ENCODE data around the gene CD244. TPM values are rescaled to one million over a fixed set of nuclear protein-coding genes. Genes with fewer than 3 reads are reported as not detected.

Gene CD244
- total RNA-seq, 2 experiments from 2014 or later, result not detected

DNA sequence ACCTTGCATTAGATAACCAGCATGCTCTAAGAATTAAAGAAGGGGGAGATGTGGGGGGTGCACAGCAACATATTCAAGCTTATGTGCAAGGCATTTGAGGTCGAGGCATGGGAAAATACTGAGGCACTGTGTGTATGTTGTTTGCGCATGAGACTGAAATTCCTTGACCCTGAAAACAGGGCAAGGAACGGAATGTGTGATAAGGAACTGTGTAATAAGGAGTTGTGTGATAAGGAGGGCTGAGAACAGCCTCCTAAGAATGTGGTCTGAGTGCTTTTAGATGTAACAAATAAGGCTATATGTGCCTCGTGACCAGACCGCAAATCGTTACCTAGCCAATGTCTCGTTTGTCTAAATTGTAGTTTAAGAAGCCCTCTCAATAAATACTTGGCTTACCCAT lies 48.8 kb upstream of the CD244 start:
- H3K27ac ChIP-seq (ENCODE audit: low read depth, low read length, poor library complexity, severe bottlenecking), result no peak overlapping the region
- no peaks in the 10 kb centered on the region for H3K9me2 ChIP-seq (ENCODE audit: insufficient read depth, low read length)
- BruUV-seq (replicated peaks), result no TSS peak
- no peaks in the 10 kb centered on the region for H3K36me3 ChIP-seq (ENCODE audit: insufficient read depth, low read length)
- H3K9me3 ChIP-seq (ENCODE audit: low read length), result no peaks in the 10 kb centered on the region
- no peaks in the 10 kb centered on the region for H3K4me1 ChIP-seq (ENCODE audit: insufficient read depth, low read length, poor library complexity, severe bottlenecking)
- H3K4me3 ChIP-seq (ENCODE audit: low read depth, low read length, poor library complexity, severe bottlenecking), result no peak overlapping the region
- TF ChIP-seq, protein P1, sequence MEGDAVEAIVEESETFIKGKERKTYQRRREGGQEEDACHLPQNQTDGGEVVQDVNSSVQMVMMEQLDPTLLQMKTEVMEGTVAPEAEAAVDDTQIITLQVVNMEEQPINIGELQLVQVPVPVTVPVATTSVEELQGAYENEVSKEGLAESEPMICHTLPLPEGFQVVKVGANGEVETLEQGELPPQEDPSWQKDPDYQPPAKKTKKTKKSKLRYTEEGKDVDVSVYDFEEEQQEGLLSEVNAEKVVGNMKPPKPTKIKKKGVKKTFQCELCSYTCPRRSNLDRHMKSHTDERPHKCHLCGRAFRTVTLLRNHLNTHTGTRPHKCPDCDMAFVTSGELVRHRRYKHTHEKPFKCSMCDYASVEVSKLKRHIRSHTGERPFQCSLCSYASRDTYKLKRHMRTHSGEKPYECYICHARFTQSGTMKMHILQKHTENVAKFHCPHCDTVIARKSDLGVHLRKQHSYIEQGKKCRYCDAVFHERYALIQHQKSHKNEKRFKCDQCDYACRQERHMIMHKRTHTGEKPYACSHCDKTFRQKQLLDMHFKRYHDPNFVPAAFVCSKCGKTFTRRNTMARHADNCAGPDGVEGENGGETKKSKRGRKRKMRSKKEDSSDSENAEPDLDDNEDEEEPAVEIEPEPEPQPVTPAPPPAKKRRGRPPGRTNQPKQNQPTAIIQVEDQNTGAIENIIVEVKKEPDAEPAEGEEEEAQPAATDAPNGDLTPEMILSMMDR (conservative IDR thresholded peaks at IDR 0.05; ENCODE audit: low read length), result no peak
- no peak for TF ChIP-seq EZH2phosphoT487 (IDR thresholded peaks at IDR 0.05; ENCODE audit: borderline replicate concordance, low read depth, low read length)
- POLR2A ChIA-PET, result interaction anchor here (0.6 kb wide), 3 partner anchors 34 to 87 kb away, joined by 4 to 7 read pairs (median 6); no protein-coding TSS in a partner anchor
- H3K4me2 ChIP-seq (ENCODE audit: low read length), result no peak overlapping the region
- intact Hi-C loops (cut with micrococcal nuclease; ENCODE audit: unreplicated experiment), result no loop called here
- CTCF ChIA-PET (ENCODE audit: unreplicated experiment), result interaction anchor here (0.6 kb wide), 1 partner anchor 188 kb away, joined by 4 read pairs; no protein-coding TSS in a partner anchor
- no peak for DNase-seq (ENCODE audit: low spot score)
- no peak overlapping the region for H2AFZ ChIP-seq (ENCODE audit: low read length)
- no peaks in the 10 kb centered on the region for H3K79me2 ChIP-seq (ENCODE audit: insufficient read depth, low read depth, low read length)
- no peaks in the 10 kb centered on the region for H4K20me1 ChIP-seq (ENCODE audit: insufficient read depth, low read length)

DNA sequence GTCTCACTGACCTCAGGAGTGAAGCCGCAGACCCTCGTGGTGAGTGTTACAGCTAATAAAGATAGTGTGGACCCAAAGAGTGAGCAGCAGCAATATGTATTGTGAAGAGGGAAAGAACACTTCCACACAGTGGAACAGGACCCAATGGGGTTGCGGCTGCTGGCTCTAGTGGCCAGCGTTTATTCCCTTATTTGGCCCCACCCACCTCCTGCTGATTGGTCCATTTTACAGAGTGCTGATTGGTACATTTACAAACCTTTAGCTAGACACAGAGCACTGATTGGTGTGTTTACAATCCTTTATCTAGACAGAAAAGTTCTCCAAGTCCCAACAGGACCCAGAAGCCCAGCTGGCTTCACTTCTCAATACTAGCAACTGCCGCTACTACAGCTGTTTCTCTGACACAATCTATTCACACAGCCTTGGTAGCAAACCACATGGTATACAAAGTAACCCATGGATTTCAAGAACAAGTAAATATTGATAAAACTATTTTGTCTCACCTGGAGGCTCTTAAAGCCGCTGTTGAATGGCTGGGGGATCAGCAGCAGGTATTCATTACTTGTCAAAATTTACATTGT lies 47.6 kb upstream of the CD244 start:
- no peak overlapping the region for H2AFZ ChIP-seq (ENCODE audit: low read length)
- H3K79me2 ChIP-seq (ENCODE audit: insufficient read depth, low read depth, low read length), result no peaks in the 10 kb centered on the region
- no peaks in the 10 kb centered on the region for H3K9me2 ChIP-seq (ENCODE audit: insufficient read depth, low read length)
- ChIA-PET CTCF (ENCODE audit: unreplicated experiment) (no interaction called here), POLR2A (interaction anchor here (0.6 kb wide), 1 partner anchor 27 kb away, joined by 4 read pairs; no protein-coding TSS in a partner anchor)
- no peaks in the 10 kb centered on the region for H3K4me1 ChIP-seq (ENCODE audit: insufficient read depth, low read length, poor library complexity, severe bottlenecking)
- DNase-seq (ENCODE audit: low spot score), result no peak
- no peak overlapping the region for H3K27ac ChIP-seq (ENCODE audit: low read depth, low read length, poor library complexity, severe bottlenecking)
- no TSS peak for BruUV-seq (replicated peaks)
- TF ChIP-seq, protein P1 (conservative IDR thresholded peaks at IDR 0.05; ENCODE audit: low read length), result no peak
- TF ChIP-seq EZH2phosphoT487 (IDR thresholded peaks at IDR 0.05; ENCODE audit: borderline replicate concordance, low read depth, low read length), result no peak
- intact Hi-C loops (cut with micrococcal nuclease; ENCODE audit: unreplicated experiment), result no loop called here
- no peak overlapping the region for H3K4me3 ChIP-seq (ENCODE audit: low read depth, low read length, poor library complexity, severe bottlenecking)
- H3K36me3 ChIP-seq (ENCODE audit: insufficient read depth, low read length), result no peaks in the 10 kb centered on the region
- H3K4me2 ChIP-seq (ENCODE audit: low read length), result no peak overlapping the region
- no peaks in the 10 kb centered on the region for H4K20me1 ChIP-seq (ENCODE audit: insufficient read depth, low read length)
- H3K9me3 ChIP-seq (ENCODE audit: low read length), result no peaks in the 10 kb centered on the region

DNA sequence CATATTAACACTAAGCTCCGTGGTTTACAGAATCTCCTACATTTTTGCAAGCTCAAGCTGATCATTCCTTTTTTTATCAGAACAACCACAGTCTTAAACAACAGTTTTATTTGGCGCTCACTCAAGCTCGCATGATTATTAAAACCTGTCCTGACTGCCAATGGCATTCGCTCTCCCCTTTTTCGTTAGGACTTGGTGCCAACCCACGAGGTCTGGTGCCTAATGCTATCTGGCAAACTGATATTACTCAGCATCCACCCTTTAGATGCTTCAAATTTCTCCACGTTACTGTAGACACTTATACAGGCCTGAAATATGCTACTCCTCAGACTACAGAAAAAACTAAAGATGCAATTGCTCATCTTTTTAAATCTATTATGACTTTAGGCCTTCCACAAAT lies 45.3 kb upstream of the CD244 start:
- CTCF ChIA-PET (ENCODE audit: unreplicated experiment), result no interaction called here

More for the DNA sequence above, 45.3 kb upstream of the CD244 start:
- H3K9me2 ChIP-seq (ENCODE audit: insufficient read depth, low read length), result no peaks in the 10 kb centered on the region
- DNase-seq (ENCODE audit: low spot score), result no peak
- no peak overlapping the region for H3K4me2 ChIP-seq (ENCODE audit: low read length)
- intact Hi-C loops (cut with micrococcal nuclease; ENCODE audit: unreplicated experiment), result no loop called here
- H4K20me1 ChIP-seq (ENCODE audit: insufficient read depth, low read length), result no peaks in the 10 kb centered on the region
- H3K4me1 ChIP-seq (ENCODE audit: insufficient read depth, low read length, poor library complexity, severe bottlenecking), result no peaks in the 10 kb centered on the region
- H3K79me2 ChIP-seq (ENCODE audit: insufficient read depth, low read depth, low read length), result no peaks in the 10 kb centered on the region
- no TSS peak for BruUV-seq (replicated peaks)
- TF ChIP-seq EZH2phosphoT487 (IDR thresholded peaks at IDR 0.05; ENCODE audit: borderline replicate concordance, low read depth, low read length), result no peak
- TF ChIP-seq, protein P1 (conservative IDR thresholded peaks at IDR 0.05; ENCODE audit: low read length), result no peak
- H2AFZ ChIP-seq (ENCODE audit: low read length), result no peak overlapping the region
- H3K9me3 ChIP-seq (ENCODE audit: low read length), result no peaks in the 10 kb centered on the region
- H3K4me3 ChIP-seq (ENCODE audit: low read depth, low read length, poor library complexity, severe bottlenecking), result no peak overlapping the region
- POLR2A ChIA-PET, result interaction anchor here (1.0 kb wide), 1 partner anchor 11 kb away, joined by 9 read pairs; no protein-coding TSS in a partner anchor
- no peak overlapping the region for H3K27ac ChIP-seq (ENCODE audit: low read depth, low read length, poor library complexity, severe bottlenecking)
- H3K36me3 ChIP-seq (ENCODE audit: insufficient read depth, low read length), result no peaks in the 10 kb centered on the region
